Bronchus fibroblast of lung (primary cell): ENCODE results near the gene PSMC4. TPM values are rescaled to one million over a fixed set of nuclear protein-coding genes. Genes with fewer than 3 reads are reported as not detected.

Experiments used
- total RNA-seq: library from RNA; depleted of rRNA; stranded (reverse); fragments of >200 nt; gene quantifications from 2 replicates; pipeline ENCODE4 v1.2.3, GENCODE V29; 2015

Gene PSMC4
- total RNA-seq, result 162 and 186 TPM in 2 replicates

GRCh38 chr19:39970675-39971379 lies at the start of gene PSMC4:
Gene PSMC4, plus strand, starts transcription at chr19:39971165. Its CDS starts 38 bp downstream, at chr19:39971203.

DNA sequence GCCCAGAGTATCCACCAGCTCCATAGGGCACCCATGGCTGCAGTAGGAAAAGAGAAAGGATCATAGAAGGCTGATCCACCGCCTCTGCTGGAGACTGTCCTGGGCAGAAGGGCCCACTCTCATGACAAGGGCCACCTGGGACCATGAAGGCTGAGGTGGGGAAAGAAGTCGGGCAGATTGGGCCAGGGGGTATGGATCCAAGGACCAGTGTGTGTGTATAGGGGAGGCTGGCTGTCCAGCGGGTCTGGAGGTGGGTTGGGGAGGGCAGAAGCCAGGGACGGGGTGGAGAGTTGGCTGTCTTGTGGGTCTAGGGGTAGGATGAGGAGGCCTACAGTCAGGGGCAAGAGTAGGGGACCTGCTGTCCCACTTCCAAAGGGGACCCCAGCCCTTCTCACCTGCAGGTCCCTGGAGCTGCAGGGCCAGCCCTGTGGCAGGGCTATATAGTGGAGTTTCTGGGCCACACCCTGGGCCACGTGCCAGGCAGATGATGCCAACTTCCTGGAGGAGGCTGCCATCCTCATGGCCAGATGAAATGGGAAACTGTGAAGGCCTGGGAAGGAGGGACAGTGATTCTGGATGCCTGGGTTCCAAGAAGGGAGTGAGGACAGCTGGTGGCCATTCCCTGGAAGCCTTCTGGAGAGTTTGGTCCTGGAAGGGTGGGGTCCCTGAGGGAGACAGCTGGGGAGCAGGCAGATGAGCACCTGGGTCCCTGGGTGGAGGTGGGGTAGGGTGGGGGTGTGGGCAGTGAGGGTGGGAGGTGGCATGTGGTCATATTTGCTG lies 36.2 kb upstream of the PSMC4 start, which contains the start of gene FCGBP:
Gene FCGBP (minus strand): TSS at position 51 of the 780 bp plus-strand sequence.

GRCh38 chr19:39996811-39997637 lies 26.1 kb downstream of the PSMC4 start, which contains the start of gene ZNF546:
Gene ZNF546, plus strand, starts transcription at chr19:39997060. Its CDS starts 1,267 bp downstream, at chr19:39998327.

Other genes with a start within 250 kb of the PSMC4 start
- not detected in 2 replicates for gene CLC, start 233.1 kb upstream of the PSMC4 start, total RNA-seq
- gene LEUTX, start 192.3 kb upstream of the PSMC4 start, total RNA-seq, result not detected in 2 replicates
- 11.1 and 11.4 TPM in 2 replicates for gene DYRK1B, start 137.0 kb upstream of the PSMC4 start, total RNA-seq
- 198 and 238 TPM in 2 replicates for gene FBL, start 124.8 kb upstream of the PSMC4 start, total RNA-seq
- gene FCGBP, start 36.5 kb upstream of the PSMC4 start, total RNA-seq, result under 0.01 TPM in 1 of 2 replicates, not detected in the other
- 2.2 and 2.9 TPM in 2 replicates for gene ZNF546, start 25.9 kb downstream of the PSMC4 start, total RNA-seq
- gene ZNF780B, start 85.1 kb downstream of the PSMC4 start, total RNA-seq, result 3.6 and 6.6 TPM in 2 replicates
- 7.7 and 11.1 TPM in 2 replicates for gene ZNF780A, start 119.8 kb downstream of the PSMC4 start, total RNA-seq
- 4.9 and 5.1 TPM in 2 replicates for gene MAP3K10, start 220.3 kb downstream of the PSMC4 start, total RNA-seq
- not detected in 2 replicates for gene TTC9B, start 247.2 kb downstream of the PSMC4 start, total RNA-seq